Measurements from ENCODE around the gene SULT2A1. TPM values are rescaled to one million over a fixed set of nuclear protein-coding genes. Genes with fewer than 3 reads are reported as not detected.
"Not testable (repeated sequence)": the region's sequence is repeated elsewhere in the genome, so short reads cannot be mapped to it uniquely, and the experiment has no call there.

SULT2A1 gene, protein sequence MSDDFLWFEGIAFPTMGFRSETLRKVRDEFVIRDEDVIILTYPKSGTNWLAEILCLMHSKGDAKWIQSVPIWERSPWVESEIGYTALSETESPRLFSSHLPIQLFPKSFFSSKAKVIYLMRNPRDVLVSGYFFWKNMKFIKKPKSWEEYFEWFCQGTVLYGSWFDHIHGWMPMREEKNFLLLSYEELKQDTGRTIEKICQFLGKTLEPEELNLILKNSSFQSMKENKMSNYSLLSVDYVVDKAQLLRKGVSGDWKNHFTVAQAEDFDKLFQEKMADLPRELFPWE
- 4.4 and 9.8 TPM in 2 replicates for total RNA-seq (ENCODE audit: low replicate concordance)
- long read RNA-seq, transcript SULT2A1-201 (6 exons, 1,987 nt): major isoform, 41 of 44 reads
- long read RNA-seq, partial matches to known transcripts: 1 of 44 reads
- long read RNA-seq, other reads (novel, unspliced or antisense): 2 of 44 reads

DNA sequence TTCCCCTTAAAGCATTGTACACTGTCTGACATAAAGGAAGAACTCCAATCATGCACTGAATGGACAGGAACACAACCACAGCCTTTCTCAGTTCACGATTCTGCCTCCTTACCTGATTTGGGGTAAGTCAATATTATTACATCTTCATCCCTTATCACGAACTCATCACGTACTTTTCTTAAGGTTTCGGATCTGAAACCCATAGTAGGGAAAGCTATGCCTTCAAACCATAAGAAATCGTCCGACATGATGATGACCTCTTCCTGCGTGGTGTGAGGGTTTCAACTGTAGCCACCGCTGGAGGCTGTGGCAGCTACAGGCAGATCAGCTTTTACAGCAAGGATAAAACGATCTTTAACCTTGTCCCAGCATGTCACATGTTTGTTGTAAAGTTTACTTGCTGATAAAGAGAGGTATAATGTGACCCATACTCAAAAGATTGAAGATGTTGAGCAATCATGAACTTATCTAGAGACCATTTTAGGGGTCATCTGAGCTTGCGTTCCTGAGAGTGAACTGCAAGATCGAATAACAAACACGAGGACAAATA is at the start of gene SULT2A1:
TSS of gene SULT2A1 (minus strand) at position 306 of the 550 bp plus-strand sequence. CDS start at position 248, 58 bp downstream.
- H3K27me3 Mint-ChIP-seq: no peaks in the 10 kb centered on the region
- no peaks in the 10 kb centered on the region for H3K36me3 Mint-ChIP-seq
- H3K27ac Mint-ChIP-seq: peak within 1 kb of the TSS; percentile 25
- TF ChIP-seq, protein P1, sequence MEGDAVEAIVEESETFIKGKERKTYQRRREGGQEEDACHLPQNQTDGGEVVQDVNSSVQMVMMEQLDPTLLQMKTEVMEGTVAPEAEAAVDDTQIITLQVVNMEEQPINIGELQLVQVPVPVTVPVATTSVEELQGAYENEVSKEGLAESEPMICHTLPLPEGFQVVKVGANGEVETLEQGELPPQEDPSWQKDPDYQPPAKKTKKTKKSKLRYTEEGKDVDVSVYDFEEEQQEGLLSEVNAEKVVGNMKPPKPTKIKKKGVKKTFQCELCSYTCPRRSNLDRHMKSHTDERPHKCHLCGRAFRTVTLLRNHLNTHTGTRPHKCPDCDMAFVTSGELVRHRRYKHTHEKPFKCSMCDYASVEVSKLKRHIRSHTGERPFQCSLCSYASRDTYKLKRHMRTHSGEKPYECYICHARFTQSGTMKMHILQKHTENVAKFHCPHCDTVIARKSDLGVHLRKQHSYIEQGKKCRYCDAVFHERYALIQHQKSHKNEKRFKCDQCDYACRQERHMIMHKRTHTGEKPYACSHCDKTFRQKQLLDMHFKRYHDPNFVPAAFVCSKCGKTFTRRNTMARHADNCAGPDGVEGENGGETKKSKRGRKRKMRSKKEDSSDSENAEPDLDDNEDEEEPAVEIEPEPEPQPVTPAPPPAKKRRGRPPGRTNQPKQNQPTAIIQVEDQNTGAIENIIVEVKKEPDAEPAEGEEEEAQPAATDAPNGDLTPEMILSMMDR (conservative IDR thresholded peaks at IDR 0.05): no peak
- H3K4me1 Mint-ChIP-seq (ENCODE audit: unreplicated experiment): peaks cover 19% of the 10 kb centered on the region
- no peak for DNase-seq (ENCODE audit: extremely low spot score, unreplicated experiment)
- H3K4me3 Mint-ChIP-seq: peak within 1 kb of the TSS; percentile 42
- no peaks in the 10 kb centered on the region for H3K9me3 Mint-ChIP-seq

DNA sequence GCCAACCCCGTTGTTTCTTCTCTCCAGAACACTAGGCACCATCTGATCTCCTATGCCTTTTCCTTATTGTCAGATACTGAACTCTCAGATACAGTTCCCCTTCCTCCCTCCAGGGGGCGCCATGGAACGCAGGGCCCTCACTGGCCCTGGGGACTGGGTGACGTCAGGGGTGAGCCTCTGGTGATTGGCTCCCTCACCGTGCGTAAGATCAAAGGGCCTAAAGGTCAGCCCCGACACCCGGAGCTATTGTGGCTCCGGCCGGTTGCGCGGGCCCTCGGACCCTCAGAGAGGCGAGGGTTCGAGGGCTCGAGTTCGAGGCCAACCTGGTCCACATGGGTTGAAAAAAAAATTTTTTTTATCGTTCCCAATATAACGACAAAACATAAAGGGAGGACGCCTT is 42.5 kb upstream of the SULT2A1 start:
- not testable (repeated sequence) for H3K27me3 Mint-ChIP-seq; H3K9me3 Mint-ChIP-seq; H3K27ac Mint-ChIP-seq; DNase-seq (ENCODE audit: extremely low spot score, unreplicated experiment); H3K36me3 Mint-ChIP-seq; H3K4me1 Mint-ChIP-seq (ENCODE audit: unreplicated experiment); H3K4me3 Mint-ChIP-seq

DNA sequence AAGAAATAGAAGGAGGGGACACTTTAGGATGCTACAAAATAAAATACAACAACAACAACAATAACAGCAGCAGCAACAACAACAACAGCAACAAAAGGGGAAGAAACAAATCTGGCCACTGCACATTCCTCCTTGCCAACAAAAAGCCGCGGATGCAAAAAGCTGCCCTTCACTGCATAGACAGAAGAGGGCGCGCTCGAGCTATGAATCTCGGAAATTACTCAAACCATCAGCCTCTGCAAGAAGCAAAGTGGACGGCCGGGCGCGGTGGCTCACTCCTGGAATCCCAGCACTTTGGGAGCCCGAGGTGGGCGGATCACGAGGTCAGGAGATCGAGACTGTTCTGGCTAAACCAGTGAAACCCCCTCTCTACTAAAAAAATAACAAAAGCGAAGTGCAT is 34.0 kb upstream of the SULT2A1 start:
- H3K27ac Mint-ChIP-seq; H3K4me3 Mint-ChIP-seq; H3K36me3 Mint-ChIP-seq; H3K9me3 Mint-ChIP-seq; DNase-seq (ENCODE audit: extremely low spot score, unreplicated experiment); H3K27me3 Mint-ChIP-seq; H3K4me1 Mint-ChIP-seq (ENCODE audit: unreplicated experiment): not testable (repeated sequence)
- TF ChIP-seq, protein P1 (conservative IDR thresholded peaks at IDR 0.05): peak; percentile 66

DNA sequence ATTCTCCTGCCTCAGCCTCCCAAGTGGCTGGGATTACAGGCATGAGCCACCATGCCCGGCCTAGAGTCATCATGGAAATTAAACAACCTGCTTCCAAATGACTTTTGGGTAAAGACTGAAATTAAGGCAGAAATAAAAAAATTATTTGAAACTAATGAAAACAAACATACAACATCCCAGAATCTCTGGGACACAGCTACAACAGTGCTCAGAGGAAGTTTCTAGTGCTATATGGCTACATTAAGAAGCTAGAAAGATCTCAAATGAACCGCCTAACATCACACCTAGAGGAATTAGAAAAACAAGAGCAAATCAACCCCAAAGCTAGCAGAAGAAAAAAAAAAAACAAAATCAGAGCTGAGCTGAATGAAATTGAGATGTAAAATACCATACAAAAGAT is 24.1 kb upstream of the SULT2A1 start:
- not testable (repeated sequence) for H3K27me3 Mint-ChIP-seq; H3K36me3 Mint-ChIP-seq; H3K4me1 Mint-ChIP-seq (ENCODE audit: unreplicated experiment); H3K4me3 Mint-ChIP-seq; H3K27ac Mint-ChIP-seq; H3K9me3 Mint-ChIP-seq
- DNase-seq (ENCODE audit: extremely low spot score, unreplicated experiment): peak; percentile 48

DNA sequence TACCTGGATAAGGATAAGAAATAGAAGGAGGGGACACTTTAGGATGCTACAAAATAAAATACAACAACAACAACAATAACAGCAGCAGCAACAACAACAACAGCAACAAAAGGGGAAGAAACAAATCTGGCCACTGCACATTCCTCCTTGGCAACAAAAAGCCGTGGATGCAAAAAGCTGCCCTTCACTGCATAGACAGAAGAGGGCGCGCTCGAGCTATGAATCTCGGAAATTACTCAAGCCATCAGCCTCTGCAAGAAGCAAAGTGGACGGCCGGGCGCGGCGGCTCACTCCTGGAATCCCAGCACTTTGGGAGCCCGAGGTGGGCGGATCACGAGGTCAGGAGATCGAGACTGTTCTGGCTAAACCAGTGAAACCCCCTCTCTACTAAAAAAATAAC is 23.2 kb upstream of the SULT2A1 start:
- not testable (repeated sequence) for H3K36me3 Mint-ChIP-seq; H3K4me3 Mint-ChIP-seq; H3K27ac Mint-ChIP-seq; H3K4me1 Mint-ChIP-seq (ENCODE audit: unreplicated experiment); H3K9me3 Mint-ChIP-seq; H3K27me3 Mint-ChIP-seq
- TF ChIP-seq, protein P1 (conservative IDR thresholded peaks at IDR 0.05): peak; percentile 68
- DNase-seq (ENCODE audit: extremely low spot score, unreplicated experiment): peak; percentile 91

DNA sequence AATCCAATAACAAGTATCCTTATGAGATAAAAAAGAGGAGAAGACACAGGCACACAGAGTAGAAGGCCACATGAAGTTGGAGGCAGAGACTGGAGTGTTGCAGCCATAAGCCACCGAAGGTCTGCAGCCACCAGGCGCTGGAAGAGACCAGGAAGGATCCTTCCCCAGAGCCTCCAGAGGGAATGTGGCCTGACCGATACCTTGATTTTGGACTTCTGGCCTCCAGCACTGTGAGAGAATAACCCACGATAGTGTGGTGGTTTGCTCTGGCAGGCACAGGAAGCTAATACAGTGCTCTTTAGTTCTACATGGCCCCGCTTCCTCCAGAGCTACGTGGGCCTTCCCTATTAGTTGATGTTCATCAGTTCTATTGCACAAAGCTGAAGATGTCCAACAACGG is 15.3 kb upstream of the SULT2A1 start:
- Mint-ChIP-seq H3K27me3 (no peaks in the 10 kb centered on the region), H3K36me3 (no peaks in the 10 kb centered on the region), H3K9me3 (no peaks in the 10 kb centered on the region), H3K27ac (no peak overlapping the region), H3K4me1 (ENCODE audit: unreplicated experiment) (no peaks in the 10 kb centered on the region), H3K4me3 (no peak overlapping the region)
- TF ChIP-seq, protein P1 (conservative IDR thresholded peaks at IDR 0.05): no peak
- DNase-seq (ENCODE audit: extremely low spot score, unreplicated experiment): peak; percentile 8
